AML-193 (cell line): ENCODE results near the gene PARL.
"Not testable (repeated sequence)": the region's sequence is repeated elsewhere in the genome, so short reads cannot be mapped to it uniquely, and the experiment has no call there.

Experiments used
- DNase-seq, 2 experiments: peaks; one replicate each; lab custom pipeline; 2025; lab: John Stamatoyannopoulos, UW

PARL gene

GRCh38 chr3:183784503-183784902 lies 100.2 kb downstream of the PARL start:
- DNase-seq, result not testable (repeated sequence)

GRCh38 chr3:183782576-183783276 lies 102.0 kb downstream of the PARL start:
- no peak for DNase-seq

DNA sequence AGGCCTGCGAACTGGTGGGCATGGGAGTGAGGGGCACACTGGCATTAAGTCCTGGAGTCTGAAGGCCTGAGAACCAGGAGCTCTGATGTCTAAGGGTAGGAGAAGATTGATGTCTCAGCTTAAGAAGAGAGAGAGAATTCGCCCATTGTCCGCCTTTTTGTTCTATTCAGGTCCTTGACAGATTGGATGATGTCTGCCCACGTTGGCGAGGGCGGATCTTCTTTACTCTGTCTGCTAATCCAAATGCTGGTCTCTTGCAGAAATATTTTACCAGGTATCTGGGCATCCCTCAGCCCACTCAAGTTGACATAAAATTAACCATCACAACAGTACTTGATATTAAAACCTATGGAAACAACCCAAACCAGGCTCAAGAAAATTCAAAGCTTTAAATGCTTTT lies 103.4 kb downstream of the PARL start:
- no peak for DNase-seq

DNA sequence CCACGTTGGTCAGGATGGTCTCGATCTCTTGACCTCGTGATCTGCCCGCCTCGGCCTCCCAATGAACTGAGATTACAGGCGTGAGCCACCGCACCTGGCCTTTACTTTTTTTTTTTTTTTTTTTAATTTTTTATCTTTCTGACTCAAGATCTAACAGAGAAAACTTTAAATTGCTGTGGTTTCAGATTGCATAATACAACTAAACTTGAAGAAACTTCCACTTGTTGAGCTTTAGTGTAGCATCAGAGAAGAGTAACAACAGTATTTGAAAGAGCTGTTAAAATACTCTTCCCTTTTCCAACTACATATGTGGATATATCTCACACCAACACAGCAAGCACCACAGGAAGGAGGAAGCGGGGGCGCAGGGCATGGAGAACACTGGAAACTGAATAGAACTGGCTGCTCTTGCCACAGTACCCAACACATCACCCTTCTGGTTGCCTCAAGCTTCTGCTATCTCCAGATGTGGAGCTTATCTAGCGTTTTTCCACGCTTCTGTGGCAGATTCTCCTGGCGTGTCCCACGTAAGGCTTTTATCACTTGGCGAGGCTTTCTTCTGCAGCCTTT lies 104.7 kb downstream of the PARL start:
- DNase-seq, result peak; percentile 54 to 63
